GM12878 (cell line): Measurements from ENCODE around the gene TEKT1. TPM values are rescaled to one million over a fixed set of nuclear protein-coding genes. Genes with fewer than 3 reads are reported as not detected.

Experiments used
- ATAC-seq: fragments of 200-7000 bp; cut with Tn5 transposase; 3 replicates; pipeline ENCODE4 v1.9.1; 2020; ENCODE audit warnings: mild to moderate bottlenecking, moderate library complexity
- BruUV-seq: library from RNA; stranded (reverse); fragments of 400-500 nt; replicated peaks from 2 replicates; lab custom pipeline; 2021; lab: Mats Ljungman, UMichigan
- CTCF ChIA-PET: fragments of 300-600 bp; sonication (Branson Sonifier 250); formaldehyde crosslinking; extraction: SDS; loops from one replicate; lab custom pipeline; 2021; ENCODE audit warnings: inconsistent platforms; lab: Yijun Ruan, JAX
- POLR2A ChIA-PET: fragments of 350-600 bp; formaldehyde crosslinking; extraction: SDS; loops from one replicate; lab custom pipeline; 2021; ENCODE audit warnings: inconsistent platforms; lab: Charles Lee
- RAD21 ChIA-PET: fragments of 300-600 bp; sonication (Branson Sonifier 250); formaldehyde crosslinking; loops from one replicate; lab custom pipeline; 2023; ENCODE audit warnings: antibody characterized with exemption; ENCODE audit not compliant: unreplicated experiment; lab: Charles Lee
- SMC1A ChIA-PET: fragments of 300-600 bp; sonication (Branson Sonifier 250); formaldehyde crosslinking; loops from one replicate; lab custom pipeline; 2023; ENCODE audit not compliant: unreplicated experiment, uncharacterized antibody; lab: Charles Lee
- DNase-seq: peaks from one replicate; pipeline ENCODE4 v3.0.0-alpha.2; 2011; ENCODE audit warnings: low read depth, low spot score
- FAIRE-seq: peaks from 3 replicates; lab custom pipeline; 2011; peaks lifted over from hg19 to GRCh38; lab: Jason Lieb, UNC
- H2AFZ ChIP-seq: 2 replicates; pipeline ENCODE4 v1.6.0; 2011; ENCODE audit warnings: low read depth, low read length, control low read depth; ENCODE audit not compliant: control insufficient read depth
- H3K27ac ChIP-seq: 2 replicates; pipeline ENCODE4 v1.5.1; 2011; ENCODE audit warnings: control low read depth; ENCODE audit not compliant: control insufficient read depth, insufficient read depth
- H3K27me3 ChIP-seq, 2 experiments: replicated peaks in 1 of 2; 2 replicates each; pipeline versions ENCODE4 v1.6.0 to v1.6.1; 2011; ENCODE audit warnings: low read length in 1 of 2; ENCODE audit not compliant: control insufficient read depth in 2 of 2, insufficient read depth in 2 of 2
- H3K36me3 ChIP-seq, 2 experiments: 2 replicates each; pipeline ENCODE4 v1.5.1; 2011; ENCODE audit warnings: low read length in 1 of 2; ENCODE audit not compliant: control insufficient read depth in 2 of 2, insufficient read depth in 2 of 2
- H3K4me1 ChIP-seq: 2 replicates; pipeline ENCODE4 v1.6.1; 2011; ENCODE audit warnings: mild to moderate bottlenecking, low read length, moderate library complexity, mixed read lengths; ENCODE audit not compliant: control insufficient read depth, insufficient read depth
- H3K4me2 ChIP-seq: 2 replicates; pipeline ENCODE4 v1.6.0; 2011; ENCODE audit warnings: control low read depth; ENCODE audit not compliant: control insufficient read depth, insufficient read depth
- H3K4me3 ChIP-seq: fragments of 200-600 bp; sonication (generic); 2 replicates; pipeline ENCODE4 v1.5.1; 2016
- H3K79me2 ChIP-seq: 2 replicates; pipeline ENCODE4 v1.6.0; 2011; ENCODE audit warnings: low read length; ENCODE audit not compliant: control insufficient read depth, insufficient read depth
- H3K9ac ChIP-seq: 2 replicates; pipeline ENCODE4 v1.8.0; 2011; ENCODE audit warnings: low read length, control low read depth, mixed read lengths; ENCODE audit not compliant: control insufficient read depth, insufficient read depth
- H3K9me3 ChIP-seq: replicated peaks from 3 replicates; pipeline ENCODE4 v1.5.1; 2011; ENCODE audit warnings: mild to moderate bottlenecking, low read length; ENCODE audit not compliant: control insufficient read depth, insufficient read depth
- H4K20me1 ChIP-seq: 2 replicates; pipeline ENCODE4 v1.6.0; 2011; ENCODE audit not compliant: control insufficient read depth, insufficient read depth
- BRCA1 ChIP-seq: IDR thresholded peaks from 2 replicates; pipeline ENCODE4 v1.6.1; 2011; ENCODE audit warnings: low read depth, low read length, improper control_type of control experiment
- CHD2 ChIP-seq: IDR thresholded peaks from 2 replicates; pipeline ENCODE4 v1.6.1; 2011; ENCODE audit warnings: low read depth, low read length, improper control_type of control experiment, borderline replicate concordance
- IRF4 ChIP-seq: IDR thresholded peaks from 2 replicates; pipeline ENCODE4 v1.6.1; 2011; ENCODE audit warnings: low read depth, low read length
- MEF2B ChIP-seq: fragments of 450-650 bp; IDR thresholded peaks from 2 replicates; pipeline ENCODE4 v1.6.1; 2018; ENCODE audit warnings: mild to moderate bottlenecking, moderate library complexity; ENCODE audit not compliant: partially characterized antibody, poor library complexity, severe bottlenecking
- NR2F1 ChIP-seq: fragments of 450-650 bp; conservative IDR thresholded peaks from 2 replicates; pipeline ENCODE4 v1.6.1; 2017; ENCODE audit warnings: mild to moderate bottlenecking
- POU2F2 ChIP-seq: IDR thresholded peaks from 3 replicates; pipeline ENCODE4 v1.6.1; 2011; ENCODE audit warnings: low read depth, mild to moderate bottlenecking, low read length, borderline replicate concordance
- USF2 ChIP-seq: IDR thresholded peaks from 2 replicates; pipeline ENCODE4 v1.6.1; 2011; ENCODE audit warnings: low read depth, low read length, improper control_type of control experiment, borderline replicate concordance
- ZNF274 ChIP-seq: IDR thresholded peaks from one replicate; pipeline ENCODE4 v1.8.0; 2011; ENCODE audit not compliant: insufficient read length, insufficient read depth
- WGBS: methylation state at CpG from one replicate; pipeline ENCODE4 v1.1.6; 2016; ENCODE audit warnings: low lambda C conversion rate; ENCODE audit not compliant: insufficient replicate concordance, insufficient coverage; ENCODE audit errors: missing lambda C conversion rate; 5-methylcytosine and 5-hydroxymethylcytosine counted together
- in situ Hi-C: fragments of 300-500 bp; cut with MboI; formaldehyde crosslinking; loops from 9 replicates; pipeline ENCODE4 v1.14.3; 2018; ENCODE audit warnings: mixed read lengths
- intact Hi-C: fragments of 100-400 bp; cut with micrococcal nuclease; formaldehyde crosslinking; loops from one replicate; pipeline ENCODE4 v1.14.2; 2022; ENCODE audit not compliant: unreplicated experiment
- polyA plus RNA-seq, 11 experiments: library from polyadenylated mRNA; depleted of rRNA in 4 of 11; unstranded in 6 of 11; stranded (reverse) in 5 of 11; fragments of >200 nt; fragmentation: Nextera tagmentation in 4 of 11; fragmentation: Illumina TruSeq in 1 of 11; extraction: Ambion mirVana in 4 of 11; extraction: Trizol in 1 of 11; gene quantifications; 1 replicate in 1 of 11; 2 replicates in 10 of 11; pipeline versions ENCODE4 v1.2.1 to v1.2.3, GENCODE V29; 2011 to 2016; ENCODE audit warnings: inconsistent platforms in 2 of 11, missing spikeins in 2 of 11, low read depth in 1 of 11
- total RNA-seq, 4 experiments: library from RNA; depleted of rRNA in 3 of 4; stranded (reverse); fragments of >200 nt in 3 of 4; fragmentation: Illumina TruSeq in 1 of 4; extraction: Trizol in 1 of 4; gene quantifications; 2 replicates each; pipeline versions ENCODE4 v1.2.1 to v1.2.3, GENCODE V29; 2013 to 2021
- TF ChIP-seq, protein P1 (sequence below), 3 experiments: IDR thresholded peaks in 2 of 3; conservative IDR thresholded peaks in 1 of 3; 2 replicates each; pipeline ENCODE4 v1.5.1; 2011; ENCODE audit warnings: low read depth in 3 of 3, low read length in 3 of 3, mild to moderate bottlenecking in 3 of 3, control low read depth in 2 of 3, moderate library complexity in 2 of 3, inconsistent platforms in 1 of 3, mixed read lengths in 1 of 3; ENCODE audit not compliant: control insufficient read depth in 2 of 3, insufficient read depth in 1 of 3; ENCODE audit errors: extremely low read depth in 1 of 3
- TF ChIP-seq, protein P2 (sequence below): IDR thresholded peaks from 2 replicates; pipeline ENCODE4 v1.6.1; 2012; ENCODE audit warnings: mild to moderate bottlenecking, low read depth, low read length

TEKT1 gene
- total and polyA plus RNA-seq, 10 of the 15 experiments (the other 5 are each of a cell fraction or from before 2014, with no cell fraction given): not detected

GRCh38 chr17:6870841-6871240, 39.3 kb upstream of the TEKT1 start:
- ChIA-PET RAD21 (no interaction called here), SMC1A (no interaction called here), POLR2A (interaction anchor here (0.7 to 1.2 kb wide), 2 partner anchors 10 to 754 kb away, joined by 3 to 7 read pairs; no protein-coding TSS in a partner anchor), CTCF (interaction anchor here (0.9 to 2.2 kb wide), 3 partner anchors 9 to 40 kb away, joined by 3 to 6 read pairs (median 4); no protein-coding TSS in a partner anchor)
- no peaks in the 10 kb centered on the region for H3K9me3 ChIP-seq
- H3K4me3 ChIP-seq: no peak overlapping the region
- H3K4me2 ChIP-seq: no peak overlapping the region
- TF ChIP-seq, protein P1, sequence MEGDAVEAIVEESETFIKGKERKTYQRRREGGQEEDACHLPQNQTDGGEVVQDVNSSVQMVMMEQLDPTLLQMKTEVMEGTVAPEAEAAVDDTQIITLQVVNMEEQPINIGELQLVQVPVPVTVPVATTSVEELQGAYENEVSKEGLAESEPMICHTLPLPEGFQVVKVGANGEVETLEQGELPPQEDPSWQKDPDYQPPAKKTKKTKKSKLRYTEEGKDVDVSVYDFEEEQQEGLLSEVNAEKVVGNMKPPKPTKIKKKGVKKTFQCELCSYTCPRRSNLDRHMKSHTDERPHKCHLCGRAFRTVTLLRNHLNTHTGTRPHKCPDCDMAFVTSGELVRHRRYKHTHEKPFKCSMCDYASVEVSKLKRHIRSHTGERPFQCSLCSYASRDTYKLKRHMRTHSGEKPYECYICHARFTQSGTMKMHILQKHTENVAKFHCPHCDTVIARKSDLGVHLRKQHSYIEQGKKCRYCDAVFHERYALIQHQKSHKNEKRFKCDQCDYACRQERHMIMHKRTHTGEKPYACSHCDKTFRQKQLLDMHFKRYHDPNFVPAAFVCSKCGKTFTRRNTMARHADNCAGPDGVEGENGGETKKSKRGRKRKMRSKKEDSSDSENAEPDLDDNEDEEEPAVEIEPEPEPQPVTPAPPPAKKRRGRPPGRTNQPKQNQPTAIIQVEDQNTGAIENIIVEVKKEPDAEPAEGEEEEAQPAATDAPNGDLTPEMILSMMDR (IDR thresholded peaks at IDR 0.05 in 2 of 3, conservative IDR thresholded peaks at IDR 0.05 in 1 of 3; ENCODE audit: control insufficient read depth in 2 of 3, extremely low read depth in 1 of 3, insufficient read depth in 1 of 3, low read depth in 3 of 3, low read length in 3 of 3): no peak
- no peak for TF ChIP-seq CHD2
- no peaks in the 10 kb centered on the region for H3K4me1 ChIP-seq
- H3K79me2 ChIP-seq: no peaks in the 10 kb centered on the region
- no peaks in the 10 kb centered on the region for H3K27me3 ChIP-seq
- no peaks in the 10 kb centered on the region for H4K20me1 ChIP-seq
- intact Hi-C loops: loop anchor here (10.0 kb wide), 1 partner anchor 64 kb away; no protein-coding TSS in a partner anchor
- H2AFZ ChIP-seq: no peak overlapping the region
- H3K36me3 ChIP-seq: no peaks in the 10 kb centered on the region; a peak in 1 of 4 replicates
- H3K9ac ChIP-seq: no peak overlapping the region
- FAIRE-seq (no peak), ATAC-seq (no peak), DNase-seq (no peak)
- H3K27ac ChIP-seq: no peak overlapping the region
- in situ Hi-C loops: no loop called here
- WGBS: 65% methylated on average over 1 of the region's 1 CpG
- BruUV-seq: no TSS peak

- FAIRE-seq (no peak), DNase-seq (no peak), ATAC-seq (no peak)
- CTCF ChIA-PET: interaction anchor here (0.9 to 3.0 kb wide), 9 partner anchors 11 to 202 kb away, joined by 3 to 17 read pairs (median 4); no protein-coding TSS in a partner anchor
- H4K20me1 ChIP-seq: no peaks in the 10 kb centered on the region
- SMC1A ChIA-PET: interaction anchor here (0.8 to 0.9 kb wide), 3 partner anchors 9 to 26 kb away, joined by 3 to 6 read pairs (median 5); no protein-coding TSS in a partner anchor
- in situ Hi-C loops (no loop called here), intact Hi-C loops (no loop called here)
- H3K4me2 ChIP-seq: no peak overlapping the region
- WGBS: 18% methylated on average over 2 of the region's 2 CpGs
- no peaks in the 10 kb centered on the region; a peak in 1 of 4 replicates for H3K36me3 ChIP-seq
- no peaks in the 10 kb centered on the region for H3K4me1 ChIP-seq
- H3K4me3 ChIP-seq: no peak overlapping the region
- RAD21 ChIA-PET: interaction anchor here (2.2 kb wide), 1 partner anchor 25 kb away, joined by 5 read pairs; no protein-coding TSS in a partner anchor
- no peak overlapping the region for H2AFZ ChIP-seq
- no peak overlapping the region for H3K9ac ChIP-seq
- no peak overlapping the region for H3K27ac ChIP-seq
- POLR2A ChIA-PET: no interaction called here
- no peaks in the 10 kb centered on the region for H3K9me3 ChIP-seq
- H3K27me3 ChIP-seq: no peaks in the 10 kb centered on the region
- BruUV-seq: no TSS peak
- no peaks in the 10 kb centered on the region for H3K79me2 ChIP-seq
- TF ChIP-seq POU2F2 (no peak), MEF2B (no peak), USF2 (no peak), BRCA1 (no peak), IRF4 (no peak), NR2F1 (no peak), ZNF274 (no peak)
- TF ChIP-seq, protein P2, sequence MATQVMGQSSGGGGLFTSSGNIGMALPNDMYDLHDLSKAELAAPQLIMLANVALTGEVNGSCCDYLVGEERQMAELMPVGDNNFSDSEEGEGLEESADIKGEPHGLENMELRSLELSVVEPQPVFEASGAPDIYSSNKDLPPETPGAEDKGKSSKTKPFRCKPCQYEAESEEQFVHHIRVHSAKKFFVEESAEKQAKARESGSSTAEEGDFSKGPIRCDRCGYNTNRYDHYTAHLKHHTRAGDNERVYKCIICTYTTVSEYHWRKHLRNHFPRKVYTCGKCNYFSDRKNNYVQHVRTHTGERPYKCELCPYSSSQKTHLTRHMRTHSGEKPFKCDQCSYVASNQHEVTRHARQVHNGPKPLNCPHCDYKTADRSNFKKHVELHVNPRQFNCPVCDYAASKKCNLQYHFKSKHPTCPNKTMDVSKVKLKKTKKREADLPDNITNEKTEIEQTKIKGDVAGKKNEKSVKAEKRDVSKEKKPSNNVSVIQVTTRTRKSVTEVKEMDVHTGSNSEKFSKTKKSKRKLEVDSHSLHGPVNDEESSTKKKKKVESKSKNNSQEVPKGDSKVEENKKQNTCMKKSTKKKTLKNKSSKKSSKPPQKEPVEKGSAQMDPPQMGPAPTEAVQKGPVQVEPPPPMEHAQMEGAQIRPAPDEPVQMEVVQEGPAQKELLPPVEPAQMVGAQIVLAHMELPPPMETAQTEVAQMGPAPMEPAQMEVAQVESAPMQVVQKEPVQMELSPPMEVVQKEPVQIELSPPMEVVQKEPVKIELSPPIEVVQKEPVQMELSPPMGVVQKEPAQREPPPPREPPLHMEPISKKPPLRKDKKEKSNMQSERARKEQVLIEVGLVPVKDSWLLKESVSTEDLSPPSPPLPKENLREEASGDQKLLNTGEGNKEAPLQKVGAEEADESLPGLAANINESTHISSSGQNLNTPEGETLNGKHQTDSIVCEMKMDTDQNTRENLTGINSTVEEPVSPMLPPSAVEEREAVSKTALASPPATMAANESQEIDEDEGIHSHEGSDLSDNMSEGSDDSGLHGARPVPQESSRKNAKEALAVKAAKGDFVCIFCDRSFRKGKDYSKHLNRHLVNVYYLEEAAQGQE: no peak
These were observed 37.1 kb upstream of the TEKT1 start for GRCh38 chr17:6868582-6868981.
